Thyroid gland (tissue), 4 donors: Measurements from ENCODE around the gene ENOPH1. TPM values are rescaled to one million over a fixed set of nuclear protein-coding genes. Genes with fewer than 3 reads are reported as not detected.
"Not testable (repeated sequence)": the region's sequence is repeated elsewhere in the genome, so short reads cannot be mapped to it uniquely, and the experiment has no call there.

Source experiments
- DNase-seq, 2 donors: peaks; one replicate each; pipeline ENCODE4 v3.0.0-alpha.2; 2019
- H3K27ac ChIP-seq, 3 donors: fragments of 200-600 bp; sonication (generic); 1 replicate in 2 of 3; 2 replicates in 1 of 3; pipeline ENCODE4 v1.5.1; 2016 to 2019; ENCODE audit warnings: mild to moderate bottlenecking in 1 of 3, moderate library complexity in 1 of 3
- H3K27me3 ChIP-seq: fragments of 200-600 bp; sonication (generic); one replicate; pipeline ENCODE4 v1.5.1; 2019
- H3K36me3 ChIP-seq, 2 donors: fragments of 200-600 bp; sonication (generic); one replicate each; pipeline ENCODE4 v1.5.1; 2016 to 2019
- H3K4me1 ChIP-seq, 2 donors: fragments of 200-600 bp; sonication (generic); one replicate each; pipeline ENCODE4 v1.5.1; 2017 to 2019
- H3K4me3 ChIP-seq, 3 donors: fragments of 200-600 bp; sonication (generic); replicated peaks in 1 of 3; 1 replicate in 2 of 3; 2 replicates in 1 of 3; pipeline ENCODE4 v1.5.1; 2016; ENCODE audit warnings: mild to moderate bottlenecking in 1 of 3
- H3K9me3 ChIP-seq: fragments of 200-600 bp; sonication (generic); one replicate; pipeline ENCODE4 v1.5.1; 2017
- CTCF ChIP-seq, 6 experiments: fragments of 200-600 bp in 3 of 6; fragments of 450-650 bp in 3 of 6; sonication (generic) in 3 of 6; IDR thresholded peaks; one replicate each; pipeline ENCODE4 v1.5.1; 2016 to 2019; ENCODE audit warnings: antibody characterized with exemption in 6 of 6, mild to moderate bottlenecking in 2 of 6, inconsistent platforms in 1 of 6, moderate library complexity in 1 of 6
- POLR2A ChIP-seq, 2 donors: fragments of 450-650 bp; IDR thresholded peaks; one replicate each; pipeline ENCODE4 v1.6.1; 2017; ENCODE audit warnings: antibody characterized with exemption in 2 of 2, mild to moderate bottlenecking in 2 of 2, moderate library complexity in 1 of 2
- WGBS, 2 donors: methylation state at CpG; one replicate each; pipeline ENCODE4 v1.1.5; 2017; 5-methylcytosine and 5-hydroxymethylcytosine counted together
- intact Hi-C: fragments of 100-400 bp; cut with DNase I; formaldehyde crosslinking; loops from one replicate; pipeline ENCODE4 v1.15.1; 2023
- total RNA-seq, 4 donors: library from RNA; depleted of rRNA; stranded (reverse); fragments of >200 nt; gene quantifications; one replicate each; pipeline ENCODE4 v1.2.3, GENCODE V29; 2016

The ENOPH1 gene
- total RNA-seq, 4 donors from 2014 or later, result 21.3 to 35.3 (median 25.9) TPM

DNA sequence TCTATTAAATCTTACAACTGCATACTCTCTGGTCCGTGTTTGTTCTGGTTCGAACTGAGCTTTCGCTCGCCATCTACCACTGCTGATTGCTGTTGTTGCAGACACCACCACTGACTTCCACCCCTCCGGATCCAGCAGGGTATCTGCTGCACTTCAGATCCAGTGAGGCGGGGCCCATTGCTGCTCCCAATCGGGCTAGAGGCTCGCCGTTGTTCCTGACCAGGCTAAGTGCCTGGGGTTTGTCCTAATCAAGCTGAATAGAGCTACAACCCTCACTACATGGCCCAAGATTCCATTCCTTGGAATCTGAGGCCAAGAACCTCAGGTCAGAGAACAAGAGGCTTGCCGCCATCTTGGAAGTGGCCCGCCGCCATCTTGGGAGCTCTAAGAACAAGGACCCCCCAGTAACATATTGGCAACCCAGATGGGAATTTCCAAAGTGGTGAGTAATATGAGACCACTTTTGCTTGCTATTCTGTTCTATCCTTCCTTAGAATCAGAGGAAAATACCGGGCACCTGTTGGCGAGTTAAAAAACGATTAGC lies 43.3 kb downstream of the ENOPH1 start:
- Histone ChIP-seq H3K4me1 (no peaks in the 10 kb centered on the region), H3K9me3 (no peaks in the 10 kb centered on the region), H3K4me3 (no peak overlapping the region), H3K27me3 (no peaks in the 10 kb centered on the region), H3K36me3 (no peaks in the 10 kb centered on the region), H3K27ac (no peak overlapping the region)
- TF ChIP-seq CTCF (IDR thresholded peaks at IDR 0.05), result no peak
- no peak for TF ChIP-seq POLR2A (IDR thresholded peaks at IDR 0.05)
- no peak for DNase-seq
- intact Hi-C loops, result no loop called here
- WGBS, 2 donors, result 92 to 95% methylated on average over 15 of the region's 15 CpGs

DNA sequence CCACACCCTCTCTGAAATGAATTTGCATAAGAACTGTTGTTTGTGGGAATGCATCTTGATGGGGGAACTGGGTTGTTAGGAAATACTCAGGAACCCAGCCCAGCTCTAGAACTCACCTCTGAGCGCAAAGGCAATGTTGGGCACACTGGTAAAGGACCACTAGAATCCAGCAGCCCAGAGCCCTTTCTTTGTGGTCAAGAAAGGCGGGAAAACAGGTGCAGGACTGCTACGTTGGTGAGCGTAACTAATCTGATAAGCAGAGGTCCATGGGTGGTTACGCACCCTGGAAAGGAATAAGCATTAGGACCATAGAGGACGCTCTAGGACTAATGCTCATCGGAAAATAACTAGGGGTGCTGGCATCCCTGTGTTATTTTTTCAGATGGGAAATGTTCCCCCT lies 45.5 kb downstream of the ENOPH1 start:
- H3K27me3 ChIP-seq, intact Hi-C loops: not testable (repeated sequence)
- 94 to 96% methylated on average over 7 of the region's 7 CpGs for WGBS, 2 donors

GRCh38 chr4:82477469-82477868 lies 47.1 kb downstream of the ENOPH1 start:
- H3K27ac ChIP-seq, DNase-seq, H3K4me1 ChIP-seq, H3K36me3 ChIP-seq, intact Hi-C loops, H3K4me3 ChIP-seq, H3K27me3 ChIP-seq, H3K9me3 ChIP-seq: not testable (repeated sequence)
- 81 to 88% methylated on average over 9 of the region's 9 CpGs for WGBS, 2 donors

More for the DNA sequence above, 45.5 kb downstream of the ENOPH1 start:
- DNase-seq, H3K36me3 ChIP-seq, H3K27ac ChIP-seq, H3K4me3 ChIP-seq, H3K9me3 ChIP-seq, H3K4me1 ChIP-seq: not testable (repeated sequence)

DNA sequence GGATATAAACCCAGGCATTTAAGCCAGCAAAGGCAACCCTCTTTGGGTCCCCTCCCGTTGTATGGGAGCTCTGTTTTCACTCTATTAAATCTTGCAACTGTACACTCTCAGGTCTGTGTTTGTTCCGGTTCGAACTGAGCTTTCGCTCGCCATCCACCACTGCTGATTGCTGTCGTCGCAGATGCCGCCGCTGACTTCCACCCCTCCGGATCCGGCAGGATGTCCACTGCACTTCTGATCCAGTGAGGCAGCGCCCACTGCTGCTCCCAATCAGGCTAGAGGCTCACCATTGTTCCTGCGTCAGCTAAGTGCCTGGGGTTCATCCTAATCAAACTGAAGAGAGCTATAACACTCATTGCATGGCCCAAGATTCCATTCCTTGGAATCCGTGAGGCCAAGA lies 49.2 kb downstream of the ENOPH1 start:
- Histone ChIP-seq H3K27ac (no peak overlapping the region), H3K36me3 (no peaks in the 10 kb centered on the region), H3K9me3 (no peaks in the 10 kb centered on the region), H3K4me1 (no peaks in the 10 kb centered on the region), H3K27me3 (no peaks in the 10 kb centered on the region), H3K4me3 (no peak overlapping the region)
- intact Hi-C loops, result no loop called here
- DNase-seq, result no peak
- WGBS, 2 donors, result 96 to 97% methylated on average over 14 of the region's 14 CpGs
- TF ChIP-seq POLR2A (IDR thresholded peaks at IDR 0.05) (no peak), CTCF (IDR thresholded peaks at IDR 0.05) (no peak)

DNA sequence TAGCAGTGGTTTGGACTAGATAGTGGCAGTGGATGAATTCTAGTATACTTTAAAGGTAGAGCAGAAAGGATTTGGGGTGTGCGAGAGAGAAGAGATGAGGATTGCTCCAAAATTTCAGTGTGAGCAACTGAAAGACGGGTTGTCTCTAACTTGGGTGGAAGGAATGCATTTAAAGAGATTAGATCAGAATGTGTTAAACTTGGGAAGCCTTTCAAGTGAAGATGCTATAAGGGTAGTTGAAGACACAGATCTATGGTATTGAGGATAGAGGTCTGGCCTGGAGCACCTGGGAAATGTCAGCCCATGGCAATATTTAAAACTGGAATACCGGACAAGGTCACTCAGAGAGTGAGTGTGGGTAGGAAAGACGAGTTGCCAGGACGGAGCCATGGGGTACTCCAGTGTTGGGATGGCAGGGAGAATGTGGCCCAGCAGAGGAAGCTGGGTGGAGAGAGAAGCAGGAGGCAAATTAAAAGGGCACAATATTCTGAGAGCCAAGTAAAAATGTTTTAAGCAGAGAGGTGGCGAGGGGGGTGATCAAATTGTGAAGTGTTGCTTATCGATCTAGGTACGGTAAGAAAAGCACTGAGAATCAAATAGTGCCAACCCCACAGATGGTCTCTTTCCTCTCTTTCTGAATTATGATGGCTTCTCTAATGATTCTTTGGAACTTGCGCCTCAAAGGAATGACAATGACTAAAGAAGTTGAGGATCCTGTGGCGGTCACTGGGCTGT lies 50.5 kb downstream of the ENOPH1 start:
- no peaks in the 10 kb centered on the region for H3K27me3 ChIP-seq
- 95 to 96% methylated on average over 10 of the region's 10 CpGs for WGBS, 2 donors
- no peak for DNase-seq
- H3K4me3 ChIP-seq, result no peak overlapping the region
- H3K36me3 ChIP-seq, result no peaks in the 10 kb centered on the region
- intact Hi-C loops, result no loop called here
- no peaks in the 10 kb centered on the region for H3K9me3 ChIP-seq
- H3K27ac ChIP-seq, result no peak overlapping the region
- no peak for TF ChIP-seq POLR2A (IDR thresholded peaks at IDR 0.05)
- TF ChIP-seq CTCF (IDR thresholded peaks at IDR 0.05), result no peak
- H3K4me1 ChIP-seq, result no peaks in the 10 kb centered on the region

- H3K4me3 ChIP-seq, result no peak overlapping the region
- H3K4me1 ChIP-seq, result no peaks in the 10 kb centered on the region
- intact Hi-C loops, result no loop called here
- H3K27me3 ChIP-seq, result no peaks in the 10 kb centered on the region
- H3K27ac ChIP-seq, result no peak overlapping the region
- 84 to 92% methylated on average over 6 of the region's 6 CpGs for WGBS, 2 donors
- no peak for DNase-seq
- TF ChIP-seq POLR2A (IDR thresholded peaks at IDR 0.05) (no peak), CTCF (IDR thresholded peaks at IDR 0.05) (no peak)
- no peaks in the 10 kb centered on the region for H3K36me3 ChIP-seq
- no peaks in the 10 kb centered on the region for H3K9me3 ChIP-seq
These were observed 51.1 kb downstream of the ENOPH1 start for GRCh38 chr4:82481506-82481840.
